GM12874 (cell line): ENCODE measurements around the gene PRR5.

ENCODE experiments used
- TF ChIP-seq, protein P1 (sequence below): IDR thresholded peaks from 2 replicates; pipeline ENCODE4 v1.5.1; 2011; ENCODE audit warnings: low read depth, mild to moderate bottlenecking, control low read depth, low read length, moderate library complexity; ENCODE audit not compliant: insufficient read depth

The PRR5 gene

DNA sequence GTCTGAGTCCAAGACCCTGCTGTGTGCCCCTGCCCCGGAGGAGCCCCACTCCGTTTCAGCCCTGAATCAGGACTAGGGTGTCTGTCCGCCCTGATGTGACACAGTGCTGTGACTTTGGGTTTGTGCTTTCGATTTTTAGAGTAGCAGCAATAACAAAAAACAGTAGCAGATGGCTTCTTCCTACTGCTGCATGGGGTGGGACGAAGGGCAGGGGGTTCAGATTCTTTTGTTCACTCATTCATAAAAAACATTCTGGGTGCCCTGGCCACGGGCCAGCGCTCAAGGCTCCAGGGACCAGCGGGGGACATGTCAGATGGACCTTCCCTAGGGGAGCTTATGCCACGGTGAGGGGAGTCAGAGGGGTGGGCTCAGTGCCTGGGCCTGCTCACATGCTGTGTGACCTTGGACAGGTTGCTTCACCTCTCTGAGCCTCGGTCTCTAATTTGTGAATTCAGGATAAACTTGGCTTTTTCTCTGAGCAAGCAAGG lies 24.6 kb upstream of the PRR5 start:
- TF ChIP-seq, protein P1, sequence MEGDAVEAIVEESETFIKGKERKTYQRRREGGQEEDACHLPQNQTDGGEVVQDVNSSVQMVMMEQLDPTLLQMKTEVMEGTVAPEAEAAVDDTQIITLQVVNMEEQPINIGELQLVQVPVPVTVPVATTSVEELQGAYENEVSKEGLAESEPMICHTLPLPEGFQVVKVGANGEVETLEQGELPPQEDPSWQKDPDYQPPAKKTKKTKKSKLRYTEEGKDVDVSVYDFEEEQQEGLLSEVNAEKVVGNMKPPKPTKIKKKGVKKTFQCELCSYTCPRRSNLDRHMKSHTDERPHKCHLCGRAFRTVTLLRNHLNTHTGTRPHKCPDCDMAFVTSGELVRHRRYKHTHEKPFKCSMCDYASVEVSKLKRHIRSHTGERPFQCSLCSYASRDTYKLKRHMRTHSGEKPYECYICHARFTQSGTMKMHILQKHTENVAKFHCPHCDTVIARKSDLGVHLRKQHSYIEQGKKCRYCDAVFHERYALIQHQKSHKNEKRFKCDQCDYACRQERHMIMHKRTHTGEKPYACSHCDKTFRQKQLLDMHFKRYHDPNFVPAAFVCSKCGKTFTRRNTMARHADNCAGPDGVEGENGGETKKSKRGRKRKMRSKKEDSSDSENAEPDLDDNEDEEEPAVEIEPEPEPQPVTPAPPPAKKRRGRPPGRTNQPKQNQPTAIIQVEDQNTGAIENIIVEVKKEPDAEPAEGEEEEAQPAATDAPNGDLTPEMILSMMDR, result no peak

DNA sequence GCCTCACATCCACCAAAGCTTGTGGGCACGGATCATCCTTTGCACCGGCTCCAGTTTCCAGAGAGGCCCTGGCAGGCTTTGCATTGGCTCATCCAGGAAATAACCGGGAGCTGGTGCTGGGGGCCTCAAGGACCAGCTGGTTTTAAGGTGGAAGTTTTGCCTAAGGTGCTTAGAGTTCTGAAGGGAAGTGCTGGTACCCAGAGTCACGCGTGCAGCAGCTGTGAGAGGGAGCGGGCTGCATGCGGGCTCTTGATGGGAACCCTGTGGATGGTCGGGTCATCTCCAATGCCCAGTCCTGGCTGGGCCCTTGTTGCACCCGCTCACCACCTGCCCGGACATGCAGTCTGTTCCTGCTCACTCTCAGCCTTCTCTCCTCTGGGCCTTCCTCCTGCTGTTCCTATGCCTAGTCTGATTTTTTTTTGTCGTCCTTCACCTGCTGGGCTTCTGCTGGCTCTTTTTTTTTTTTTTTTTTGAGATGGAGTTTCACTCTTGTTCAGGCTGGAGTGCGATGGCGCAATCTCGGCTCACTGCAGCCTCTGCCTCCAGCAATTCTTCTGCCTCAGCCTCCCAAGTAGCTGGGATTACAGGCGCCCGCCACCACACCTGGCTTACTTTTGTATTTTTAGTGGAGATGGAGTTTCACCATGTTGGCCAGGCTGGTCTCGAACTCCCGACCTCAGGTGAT lies 24.0 kb upstream of the PRR5 start:
- TF ChIP-seq, protein P1, result no peak

DNA sequence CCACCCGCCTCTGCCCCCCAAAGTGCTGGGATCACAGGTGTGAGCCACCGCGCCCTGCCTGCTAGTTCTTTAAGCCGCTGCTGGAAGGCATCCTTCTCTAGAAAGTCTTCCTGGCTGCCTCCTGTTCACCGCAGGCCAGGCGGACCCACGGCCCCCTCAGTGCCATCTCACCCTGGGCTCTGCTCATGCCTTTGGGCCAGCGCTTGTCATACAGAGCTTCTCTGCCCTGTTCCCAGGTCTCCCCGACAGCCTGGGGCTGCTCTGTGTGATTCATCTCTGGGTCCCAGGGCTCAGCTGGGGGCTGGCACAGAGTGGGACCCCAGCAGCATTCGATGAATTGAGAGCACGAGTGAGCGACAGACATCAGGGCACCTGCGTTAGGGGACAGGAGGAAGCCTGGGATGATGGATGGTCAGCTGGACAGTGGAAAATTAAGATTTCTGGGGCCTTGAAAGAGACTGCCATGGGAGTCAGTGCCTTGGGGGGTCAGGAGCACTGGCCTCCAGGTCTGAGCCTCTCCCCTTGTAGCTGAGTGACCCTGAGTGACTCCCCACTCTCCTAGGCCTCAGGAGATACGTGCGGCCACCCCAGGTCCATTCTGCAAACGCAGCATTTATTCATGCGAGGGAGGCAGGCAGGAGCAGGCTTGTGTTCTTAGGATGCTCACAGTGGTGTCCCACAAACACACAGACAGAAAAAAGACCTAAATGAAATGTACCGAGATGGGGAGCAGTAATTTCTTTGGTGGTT lies 23.3 kb upstream of the PRR5 start:
- TF ChIP-seq, protein P1, result no peak

DNA sequence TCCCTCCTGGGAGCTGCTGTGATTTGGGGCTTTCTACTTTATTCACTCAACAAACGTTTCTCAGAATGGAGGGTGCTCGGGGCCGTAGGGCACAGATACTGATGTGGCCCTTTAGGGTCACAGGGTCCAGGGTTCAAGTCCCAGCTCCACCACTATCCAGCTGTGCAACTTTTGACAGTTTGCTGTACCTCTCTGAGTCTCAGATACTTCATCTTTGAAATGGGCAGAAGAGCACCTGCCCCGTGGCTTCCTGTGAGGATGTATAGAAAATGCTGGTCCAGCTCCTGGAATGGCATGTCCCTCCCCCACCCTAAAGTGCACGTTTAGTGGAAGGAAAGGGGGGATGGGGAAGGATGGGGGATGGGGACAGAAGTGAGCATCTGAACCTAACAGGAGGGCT lies 21.9 kb upstream of the PRR5 start:
- TF ChIP-seq, protein P1, result no peak

DNA sequence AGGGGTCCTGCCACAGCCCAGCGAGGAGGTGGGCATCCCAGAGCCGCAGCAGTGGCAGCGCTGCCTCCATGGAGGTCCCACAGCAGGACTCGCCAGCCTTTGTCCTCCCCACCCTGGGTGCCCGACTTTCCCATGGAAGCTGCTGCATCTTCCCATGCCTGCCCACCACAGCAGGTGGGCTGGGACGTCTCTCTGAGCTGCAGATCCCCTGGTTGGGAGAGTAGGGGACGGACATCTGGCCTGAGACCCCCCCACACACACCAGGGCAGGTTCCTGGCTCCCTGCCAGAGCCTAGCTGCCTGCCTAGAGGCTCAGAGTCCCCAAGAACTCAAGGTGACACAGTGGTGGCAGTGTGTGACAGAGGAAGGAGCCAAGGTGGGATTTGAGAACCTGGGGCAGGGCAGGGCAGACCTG lies 21.5 kb upstream of the PRR5 start:
- TF ChIP-seq, protein P1, result no peak

- TF ChIP-seq, protein P1, result no peak
Observed at GRCh38 chr22:44682556-44683168, 19.3 kb upstream of the PRR5 start.

GRCh38 chr22:44683237-44683636 lies 18.8 kb upstream of the PRR5 start:
- TF ChIP-seq, protein P1, result no peak
